Fibroblast of lung (primary cell): ENCODE data around the gene INTS11. TPM values are rescaled to one million over a fixed set of nuclear protein-coding genes. Genes with fewer than 3 reads are reported as not detected.

Experiments
- DNase-seq, 2 donors: peaks; one replicate each; pipeline versions ENCODE4 v3.0.0 to v3.0.0-alpha.2; 2010; ENCODE audit warnings: low read depth in 2 of 2
- H2AFZ ChIP-seq: 2 replicates; pipeline ENCODE4 v1.5.1; 2012; ENCODE audit warnings: low read length, control low read depth, inconsistent platforms
- H3K27ac ChIP-seq: 2 replicates; pipeline ENCODE4 v1.5.1; 2011; ENCODE audit warnings: low read length, control low read depth; ENCODE audit not compliant: insufficient read depth
- H3K27me3 ChIP-seq: 2 replicates; pipeline ENCODE4 v1.5.1; 2011; ENCODE audit warnings: mild to moderate bottlenecking, low read length; ENCODE audit not compliant: control insufficient read depth, insufficient read depth
- H3K36me3 ChIP-seq: 2 replicates; pipeline ENCODE4 v1.5.1; 2011; ENCODE audit warnings: low read length; ENCODE audit not compliant: control insufficient read depth, insufficient read depth
- H3K4me1 ChIP-seq: 2 replicates; pipeline ENCODE4 v1.5.1; 2011; ENCODE audit warnings: low read length; ENCODE audit not compliant: control insufficient read depth, insufficient read depth; ENCODE audit errors: extremely low read depth
- H3K4me2 ChIP-seq: 2 replicates; pipeline ENCODE4 v1.5.1; 2011; ENCODE audit warnings: low read length, control low read depth; ENCODE audit not compliant: insufficient read depth; ENCODE audit errors: extremely low read depth
- H3K4me3 ChIP-seq, 4 experiments: fragments of 200-600 bp in 1 of 4; sonication (generic) in 1 of 4; replicated peaks in 1 of 4; 2 replicates each; pipeline ENCODE4 v1.5.1; 2011 to 2016; ENCODE audit warnings: low read length in 4 of 4, low read depth in 3 of 4, mild to moderate bottlenecking in 3 of 4, control low read depth in 2 of 4, inconsistent platforms in 1 of 4, mixed read lengths in 1 of 4; ENCODE audit not compliant: insufficient read depth in 1 of 4; ENCODE audit errors: control extremely low read depth in 1 of 4
- H3K79me2 ChIP-seq: 2 replicates; pipeline ENCODE4 v1.5.1; 2012; ENCODE audit warnings: mild to moderate bottlenecking, low read length, inconsistent platforms; ENCODE audit not compliant: control insufficient read depth, insufficient read depth
- H3K9ac ChIP-seq: 2 replicates; pipeline ENCODE4 v1.5.1; 2011; ENCODE audit warnings: mild to moderate bottlenecking, low read length, control low read depth; ENCODE audit not compliant: insufficient read depth
- H3K9me3 ChIP-seq: 2 replicates; pipeline ENCODE4 v1.5.1; 2012; ENCODE audit warnings: low read depth, low read length; ENCODE audit not compliant: control insufficient read depth, insufficient read depth
- H4K20me1 ChIP-seq: 2 replicates; pipeline ENCODE4 v1.5.1; 2011; ENCODE audit warnings: low read length; ENCODE audit not compliant: control insufficient read depth, insufficient read depth; ENCODE audit errors: extremely low read depth
- CTCF ChIP-seq, 2 donors: IDR thresholded peaks in 1 of 2; conservative IDR thresholded peaks in 1 of 2; 1 replicate in 1 of 2; 2 replicates in 1 of 2; pipeline ENCODE4 v1.5.1; 2011 to 2012; ENCODE audit warnings: low read length in 2 of 2, control low read depth in 1 of 2, inconsistent platforms in 1 of 2, low read depth in 1 of 2, mild to moderate bottlenecking in 1 of 2
- EZH2 ChIP-seq: IDR thresholded peaks from 2 replicates; pipeline ENCODE4 v1.5.1; 2012; ENCODE audit warnings: low read length, control low read depth, mild to moderate bottlenecking; ENCODE audit errors: missing control alignments
- polyA plus RNA-seq, 2 donors: library from polyadenylated mRNA; depleted of rRNA in 1 of 2; stranded (reverse) in 1 of 2; unstranded in 1 of 2; fragments of >200 nt; gene quantifications; 2 replicates each; pipeline ENCODE4 v1.2.1, GENCODE V29; 2011 to 2012; ENCODE audit warnings: missing spikeins in 1 of 2
- total RNA-seq: library from RNA; depleted of rRNA; stranded (reverse); fragments of >200 nt; gene quantifications from 2 replicates; pipeline ENCODE4 v1.2.1, GENCODE V29; 2014

The INTS11 gene
- total and polyA plus RNA-seq, 2 donors (not counting 1 experiment from before 2014, with no cell fraction given) = 44.1 to 69.2 TPM

DNA sequence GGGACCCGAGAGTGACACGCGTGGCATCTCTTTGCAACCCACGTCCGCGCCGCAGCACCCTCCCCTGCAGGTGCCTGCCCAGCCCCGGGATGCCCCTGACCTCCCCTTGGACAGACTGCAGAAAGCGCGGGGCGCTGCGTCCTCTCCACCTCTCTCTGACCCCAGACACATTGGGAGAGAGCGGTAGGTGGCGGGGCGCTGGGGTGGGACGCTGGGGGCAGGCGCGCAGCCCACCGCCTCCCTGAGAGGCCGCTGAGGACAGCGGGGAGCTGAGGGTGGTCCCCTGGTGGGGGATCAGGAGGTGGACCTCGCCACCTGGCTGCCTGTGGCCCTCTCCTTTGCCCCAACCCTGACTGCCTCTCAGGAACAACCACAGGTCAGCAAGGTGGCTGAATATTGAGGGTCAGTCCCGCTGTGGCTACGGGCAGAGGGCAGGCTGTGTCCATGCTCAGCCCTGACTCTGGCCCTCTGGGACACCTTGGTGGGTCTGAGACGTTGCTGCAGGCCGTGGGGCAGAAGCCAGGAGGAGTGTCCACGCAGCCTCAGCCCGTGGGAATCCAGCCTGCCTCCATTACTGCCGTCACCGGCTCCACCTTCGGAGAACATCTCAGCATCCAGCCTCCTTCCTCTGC lies 50.0 kb downstream of the INTS11 start:
- TF ChIP-seq CTCF (conservative IDR thresholded peaks at IDR 0.05 in 1 of 2, IDR thresholded peaks at IDR 0.05 in 1 of 2; ENCODE audit: low read depth in 1 of 2, low read length in 2 of 2) (no peak), EZH2 (no peak)
- H2AFZ ChIP-seq = peak overlapping the region; percentile 75
- H3K36me3 ChIP-seq = peaks cover 3% of the 10 kb centered on the region
- peaks cover 41% of the 10 kb centered on the region for H3K79me2 ChIP-seq
- peak overlapping the region; percentile 58 to 82 (median 70) for H3K4me3 ChIP-seq
- H3K27ac ChIP-seq = peak overlapping the region; percentile 73
- H3K4me1 ChIP-seq = peaks cover 20% of the 10 kb centered on the region
- peak overlapping the region; percentile 82 for H3K9ac ChIP-seq
- peak overlapping the region; percentile 87 for H3K4me2 ChIP-seq
- no peaks in the 10 kb centered on the region for H3K9me3 ChIP-seq
- DNase-seq = no peak
- no peaks in the 10 kb centered on the region for H4K20me1 ChIP-seq
- no peaks in the 10 kb centered on the region for H3K27me3 ChIP-seq

- H2AFZ ChIP-seq = peak within 1 kb of the TSS; percentile 75
- peak; percentile 91 to 94 for DNase-seq
- peak within 1 kb of the TSS; percentile 95 for H3K27ac ChIP-seq
- no peaks in the 10 kb centered on the region for H4K20me1 ChIP-seq
- H3K4me3 ChIP-seq = peak within 1 kb of the TSS; percentile 82 to 96 (median 86)
- peak within 1 kb of the TSS; percentile 97 for H3K9ac ChIP-seq
- H3K4me2 ChIP-seq = peak within 1 kb of the TSS; percentile 89
- no peaks in the 10 kb centered on the region for H3K27me3 ChIP-seq
- H3K9me3 ChIP-seq = no peaks in the 10 kb centered on the region
- H3K4me1 ChIP-seq = peaks cover 20% of the 10 kb centered on the region
- H3K79me2 ChIP-seq = peaks cover 48% of the 10 kb centered on the region
- no peak for TF ChIP-seq CTCF (conservative IDR thresholded peaks at IDR 0.05 in 1 of 2, IDR thresholded peaks at IDR 0.05 in 1 of 2; ENCODE audit: low read depth in 1 of 2, low read length in 2 of 2)
- TF ChIP-seq EZH2 = no peak
- peaks cover 3% of the 10 kb centered on the region for H3K36me3 ChIP-seq
These were observed 50.8 kb downstream of the INTS11 start, which contains the start of gene UBE2J2 for GRCh38 chr1:1273512-1274298. Gene UBE2J2 (minus strand): TSS chr1:1273854. CDS start chr1:1267992, 5,862 bp downstream.

DNA sequence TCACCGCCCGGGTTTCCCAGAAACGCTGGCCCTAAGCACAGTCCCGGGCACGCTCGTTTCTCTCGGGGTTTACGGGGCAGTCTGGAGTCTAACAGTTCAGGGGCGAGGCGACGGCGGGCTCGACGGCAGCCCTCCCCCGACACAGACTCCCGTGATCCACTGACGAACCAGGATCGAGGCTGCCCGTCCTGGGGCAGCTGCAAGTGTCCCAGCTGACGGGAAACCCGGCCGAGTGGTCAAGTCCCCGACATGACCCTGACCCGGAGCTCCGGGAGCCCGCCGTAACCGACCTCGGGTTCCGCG lies 51.3 kb downstream of the INTS11 start:
- H3K79me2 ChIP-seq = peaks cover 53% of the 10 kb centered on the region
- H3K9ac ChIP-seq = peak overlapping the region; percentile 97
- no peaks in the 10 kb centered on the region for H4K20me1 ChIP-seq
- no peak overlapping the region for H2AFZ ChIP-seq
- no peaks in the 10 kb centered on the region for H3K27me3 ChIP-seq
- H3K9me3 ChIP-seq = no peaks in the 10 kb centered on the region
- H3K4me1 ChIP-seq = peaks cover 20% of the 10 kb centered on the region
- peak overlapping the region; percentile 89 for H3K4me2 ChIP-seq
- peaks cover 6% of the 10 kb centered on the region for H3K36me3 ChIP-seq
- no peak for TF ChIP-seq CTCF (conservative IDR thresholded peaks at IDR 0.05 in 1 of 2, IDR thresholded peaks at IDR 0.05 in 1 of 2; ENCODE audit: low read depth in 1 of 2, low read length in 2 of 2)
- no peak for TF ChIP-seq EZH2
- peak overlapping the region; percentile 95 for H3K27ac ChIP-seq
- no peak for DNase-seq
- peak overlapping the region; percentile 82 to 96 (median 86) for H3K4me3 ChIP-seq
